DOHH2 (cell line): ENCODE data around the gene NDE1.

Source experiments
- EZH2phosphoT487 ChIP-seq: fragments of 200-600 bp; sonication (generic); IDR thresholded peaks from 2 replicates; pipeline ENCODE4 v1.6.1; 2017; ENCODE audit warnings: borderline replicate concordance, mild to moderate bottlenecking, antibody characterized with exemption, low read length, moderate library complexity, mixed read lengths
- TF ChIP-seq, protein P1 (sequence below): fragments of 200-600 bp; sonication (generic); IDR thresholded peaks from one replicate; pipeline ENCODE4 v1.5.1; 2014; ENCODE audit warnings: antibody characterized with exemption, mild to moderate bottlenecking, low read depth, low read length; ENCODE audit not compliant: poor library complexity, severe bottlenecking

DNA sequence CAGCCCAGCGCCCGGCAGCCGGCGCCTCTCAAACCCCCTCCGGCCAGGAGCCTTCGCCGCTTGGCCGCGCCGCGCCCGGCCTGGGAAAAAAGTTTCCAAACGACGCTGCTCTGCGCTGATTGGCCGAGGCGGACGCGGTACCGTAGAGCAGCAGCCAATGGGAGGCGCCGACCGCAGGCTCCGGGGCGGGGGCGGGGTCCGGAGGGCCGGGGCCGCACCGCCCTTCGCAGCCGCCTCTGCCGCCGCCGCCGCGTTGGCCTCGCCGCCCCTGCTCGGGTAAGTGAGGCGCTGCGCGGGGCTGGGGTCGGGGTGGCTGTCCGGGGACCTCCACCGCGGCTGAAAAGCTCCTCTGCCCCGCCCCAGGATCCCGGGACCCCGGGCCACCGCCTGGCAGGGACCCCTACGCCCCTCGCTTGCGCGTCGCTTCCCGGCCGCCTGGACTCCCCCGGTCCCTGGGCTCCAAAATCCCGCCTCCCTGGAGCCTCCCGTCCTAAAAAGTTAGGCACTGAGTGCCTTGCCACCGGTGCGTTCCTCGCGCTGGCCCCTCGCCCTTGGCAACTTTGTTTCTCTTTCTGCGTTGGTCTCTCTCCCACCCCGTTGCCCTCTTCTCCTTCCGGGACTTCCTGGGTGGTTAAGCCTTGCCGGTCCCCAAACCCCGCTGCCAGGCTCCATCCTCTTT, at the start of gene NDE1:
- TF ChIP-seq, protein P1, sequence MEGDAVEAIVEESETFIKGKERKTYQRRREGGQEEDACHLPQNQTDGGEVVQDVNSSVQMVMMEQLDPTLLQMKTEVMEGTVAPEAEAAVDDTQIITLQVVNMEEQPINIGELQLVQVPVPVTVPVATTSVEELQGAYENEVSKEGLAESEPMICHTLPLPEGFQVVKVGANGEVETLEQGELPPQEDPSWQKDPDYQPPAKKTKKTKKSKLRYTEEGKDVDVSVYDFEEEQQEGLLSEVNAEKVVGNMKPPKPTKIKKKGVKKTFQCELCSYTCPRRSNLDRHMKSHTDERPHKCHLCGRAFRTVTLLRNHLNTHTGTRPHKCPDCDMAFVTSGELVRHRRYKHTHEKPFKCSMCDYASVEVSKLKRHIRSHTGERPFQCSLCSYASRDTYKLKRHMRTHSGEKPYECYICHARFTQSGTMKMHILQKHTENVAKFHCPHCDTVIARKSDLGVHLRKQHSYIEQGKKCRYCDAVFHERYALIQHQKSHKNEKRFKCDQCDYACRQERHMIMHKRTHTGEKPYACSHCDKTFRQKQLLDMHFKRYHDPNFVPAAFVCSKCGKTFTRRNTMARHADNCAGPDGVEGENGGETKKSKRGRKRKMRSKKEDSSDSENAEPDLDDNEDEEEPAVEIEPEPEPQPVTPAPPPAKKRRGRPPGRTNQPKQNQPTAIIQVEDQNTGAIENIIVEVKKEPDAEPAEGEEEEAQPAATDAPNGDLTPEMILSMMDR = no peak
- no peak for TF ChIP-seq EZH2phosphoT487
